DOHH2 (cell line): ENCODE data around the gene NME4.

Experiments
- H3F3A ChIP-seq: fragments of 200-600 bp; sonication (generic), shearing (Covaris generic); 2 replicates; pipeline ENCODE4 v1.6.0; 2016; ENCODE audit warnings: antibody characterized with exemption, mild to moderate bottlenecking; ENCODE audit not compliant: control insufficient read depth, insufficient read depth
- H3K27ac ChIP-seq: fragments of 200-600 bp; sonication (generic); 2 replicates; pipeline ENCODE4 v1.5.1; 2014; ENCODE audit warnings: low read depth, mild to moderate bottlenecking, low read length, moderate library complexity
- H3K27me3 ChIP-seq: fragments of 200-600 bp; sonication (generic); 2 replicates; pipeline ENCODE4 v1.6.1; 2014; ENCODE audit warnings: mild to moderate bottlenecking, low read length, mixed read lengths; ENCODE audit not compliant: control insufficient read depth
- H3K36me3 ChIP-seq: fragments of 200-600 bp; sonication (generic); 2 replicates; pipeline ENCODE4 v1.6.1; 2014; ENCODE audit warnings: mild to moderate bottlenecking, low read length, moderate library complexity, mixed read lengths; ENCODE audit not compliant: control insufficient read depth
- H3K4me1 ChIP-seq: fragments of 200-600 bp; sonication (generic); 2 replicates; pipeline ENCODE4 v1.6.1; 2014; ENCODE audit warnings: mild to moderate bottlenecking, low read length, mixed read lengths; ENCODE audit not compliant: control insufficient read depth
- H3K4me2 ChIP-seq: fragments of 200-600 bp; sonication (generic); 2 replicates; pipeline ENCODE4 v1.6.0; 2014; ENCODE audit warnings: mild to moderate bottlenecking, low read length, moderate library complexity
- H3K4me3 ChIP-seq: fragments of 200-600 bp; sonication (generic); 2 replicates; pipeline ENCODE4 v1.5.1; 2014; ENCODE audit warnings: mild to moderate bottlenecking, low read length, mixed read lengths
- H3K79me2 ChIP-seq: fragments of 200-600 bp; sonication (generic); 2 replicates; pipeline ENCODE4 v1.6.1; 2014; ENCODE audit warnings: mild to moderate bottlenecking, low read length, mixed read lengths; ENCODE audit not compliant: control insufficient read depth
- H3K9me2 ChIP-seq: fragments of 200-600 bp; sonication (generic); replicated peaks from 2 replicates; pipeline ENCODE4 v1.6.1; 2014; ENCODE audit warnings: mild to moderate bottlenecking, low read length, mixed read lengths; ENCODE audit not compliant: control insufficient read depth
- H3K9me3 ChIP-seq: fragments of 200-600 bp; sonication (generic); 2 replicates; pipeline ENCODE4 v1.6.1; 2014; ENCODE audit warnings: antibody characterized with exemption, low read length, mixed read lengths; ENCODE audit not compliant: control insufficient read depth, insufficient read depth
- H4K20me1 ChIP-seq: fragments of 200-600 bp; sonication (generic); 2 replicates; pipeline ENCODE4 v1.6.0; 2014; ENCODE audit warnings: low read depth, mild to moderate bottlenecking, antibody characterized with exemption, low read length, moderate library complexity; ENCODE audit not compliant: control insufficient read depth, insufficient read depth
- EZH2phosphoT487 ChIP-seq: fragments of 200-600 bp; sonication (generic); IDR thresholded peaks from 2 replicates; pipeline ENCODE4 v1.6.1; 2017; ENCODE audit warnings: borderline replicate concordance, mild to moderate bottlenecking, antibody characterized with exemption, low read length, moderate library complexity, mixed read lengths
- TF ChIP-seq, protein P1 (sequence below): fragments of 200-600 bp; sonication (generic); IDR thresholded peaks from one replicate; pipeline ENCODE4 v1.5.1; 2014; ENCODE audit warnings: antibody characterized with exemption, mild to moderate bottlenecking, low read depth, low read length; ENCODE audit not compliant: poor library complexity, severe bottlenecking

NME4 gene

DNA sequence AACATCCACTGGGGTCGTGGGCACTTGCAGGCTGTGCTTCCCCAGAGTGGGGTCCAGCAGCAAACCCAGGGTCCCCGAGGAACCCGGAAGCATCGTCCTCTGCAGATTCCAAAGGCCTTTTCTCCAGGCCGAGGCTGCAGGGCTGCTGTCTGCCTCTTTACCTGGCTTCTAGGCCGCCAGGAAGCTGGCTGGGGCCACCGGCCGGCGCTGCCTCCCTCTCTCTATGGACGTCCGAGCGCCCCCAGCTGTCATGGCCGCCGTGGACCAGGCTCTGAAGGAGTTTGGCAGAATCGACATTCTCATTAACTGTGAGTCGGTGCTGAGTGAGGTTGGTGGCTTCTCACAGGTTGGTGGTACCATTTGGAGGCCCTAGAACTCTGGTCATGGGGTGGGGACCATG, 10.3 kb downstream of the NME4 start:
- Histone ChIP-seq H3F3A (no peaks in the 10 kb centered on the region; the same call in 1 of the 2 replicates), H3K36me3 (no peaks in the 10 kb centered on the region), H3K27ac (no peak overlapping the region), H3K9me2 (no peaks in the 10 kb centered on the region), H4K20me1 (no peaks in the 10 kb centered on the region), H3K4me3 (no peak overlapping the region), H3K27me3 (no peaks in the 10 kb centered on the region), H3K4me2 (no peak overlapping the region), H3K4me1 (0 out of 2 replicates have a peak, but pooled peaks cover 3% of the 10 kb centered on the region), H3K79me2 (no peaks in the 10 kb centered on the region), H3K9me3 (no peaks in the 10 kb centered on the region)
- no peak for TF ChIP-seq EZH2phosphoT487
- TF ChIP-seq, protein P1, sequence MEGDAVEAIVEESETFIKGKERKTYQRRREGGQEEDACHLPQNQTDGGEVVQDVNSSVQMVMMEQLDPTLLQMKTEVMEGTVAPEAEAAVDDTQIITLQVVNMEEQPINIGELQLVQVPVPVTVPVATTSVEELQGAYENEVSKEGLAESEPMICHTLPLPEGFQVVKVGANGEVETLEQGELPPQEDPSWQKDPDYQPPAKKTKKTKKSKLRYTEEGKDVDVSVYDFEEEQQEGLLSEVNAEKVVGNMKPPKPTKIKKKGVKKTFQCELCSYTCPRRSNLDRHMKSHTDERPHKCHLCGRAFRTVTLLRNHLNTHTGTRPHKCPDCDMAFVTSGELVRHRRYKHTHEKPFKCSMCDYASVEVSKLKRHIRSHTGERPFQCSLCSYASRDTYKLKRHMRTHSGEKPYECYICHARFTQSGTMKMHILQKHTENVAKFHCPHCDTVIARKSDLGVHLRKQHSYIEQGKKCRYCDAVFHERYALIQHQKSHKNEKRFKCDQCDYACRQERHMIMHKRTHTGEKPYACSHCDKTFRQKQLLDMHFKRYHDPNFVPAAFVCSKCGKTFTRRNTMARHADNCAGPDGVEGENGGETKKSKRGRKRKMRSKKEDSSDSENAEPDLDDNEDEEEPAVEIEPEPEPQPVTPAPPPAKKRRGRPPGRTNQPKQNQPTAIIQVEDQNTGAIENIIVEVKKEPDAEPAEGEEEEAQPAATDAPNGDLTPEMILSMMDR: no peak

DNA sequence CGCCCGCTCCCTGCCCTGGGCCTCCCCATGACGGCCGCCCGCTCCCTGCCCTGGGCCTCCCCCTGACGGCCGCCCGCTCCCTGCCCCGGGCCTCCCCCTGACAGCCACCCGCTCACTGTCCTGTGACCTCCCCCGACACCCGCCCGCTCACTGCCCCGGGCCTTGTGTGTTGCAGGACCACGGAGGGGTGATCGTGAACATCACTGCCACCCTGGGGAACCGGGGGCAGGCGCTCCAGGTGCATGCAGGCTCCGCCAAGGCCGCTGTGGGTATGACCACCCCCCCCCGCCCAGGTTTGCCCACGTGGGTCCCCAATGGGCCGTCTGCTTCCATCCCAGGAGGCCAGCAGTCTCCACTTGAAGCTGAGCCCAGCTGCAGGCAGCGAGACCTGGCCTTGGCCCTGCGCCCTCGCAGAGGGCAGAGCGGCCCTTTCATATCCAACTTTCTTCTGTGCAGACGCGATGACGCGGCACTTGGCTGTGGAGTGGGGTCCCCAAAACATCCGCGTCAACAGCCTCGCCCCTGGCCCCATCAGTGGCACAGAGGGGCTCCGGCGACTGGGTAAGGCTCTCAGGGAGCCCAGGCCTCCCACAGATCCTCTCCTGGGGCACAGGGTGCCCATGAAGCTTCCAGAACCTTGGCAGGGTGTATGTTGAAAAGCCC, 13.6 kb downstream of the NME4 start:
- Histone ChIP-seq H3K4me1 (no peaks in the 10 kb centered on the region), H3K36me3 (no peaks in the 10 kb centered on the region), H4K20me1 (no peaks in the 10 kb centered on the region), H3F3A (no peaks in the 10 kb centered on the region), H3K9me3 (no peaks in the 10 kb centered on the region), H3K4me2 (no peak overlapping the region), H3K27me3 (no peaks in the 10 kb centered on the region), H3K9me2 (no peaks in the 10 kb centered on the region), H3K27ac (no peak overlapping the region), H3K79me2 (no peaks in the 10 kb centered on the region), H3K4me3 (no peak overlapping the region)
- TF ChIP-seq, protein P1: no peak
- no peak for TF ChIP-seq EZH2phosphoT487

DNA sequence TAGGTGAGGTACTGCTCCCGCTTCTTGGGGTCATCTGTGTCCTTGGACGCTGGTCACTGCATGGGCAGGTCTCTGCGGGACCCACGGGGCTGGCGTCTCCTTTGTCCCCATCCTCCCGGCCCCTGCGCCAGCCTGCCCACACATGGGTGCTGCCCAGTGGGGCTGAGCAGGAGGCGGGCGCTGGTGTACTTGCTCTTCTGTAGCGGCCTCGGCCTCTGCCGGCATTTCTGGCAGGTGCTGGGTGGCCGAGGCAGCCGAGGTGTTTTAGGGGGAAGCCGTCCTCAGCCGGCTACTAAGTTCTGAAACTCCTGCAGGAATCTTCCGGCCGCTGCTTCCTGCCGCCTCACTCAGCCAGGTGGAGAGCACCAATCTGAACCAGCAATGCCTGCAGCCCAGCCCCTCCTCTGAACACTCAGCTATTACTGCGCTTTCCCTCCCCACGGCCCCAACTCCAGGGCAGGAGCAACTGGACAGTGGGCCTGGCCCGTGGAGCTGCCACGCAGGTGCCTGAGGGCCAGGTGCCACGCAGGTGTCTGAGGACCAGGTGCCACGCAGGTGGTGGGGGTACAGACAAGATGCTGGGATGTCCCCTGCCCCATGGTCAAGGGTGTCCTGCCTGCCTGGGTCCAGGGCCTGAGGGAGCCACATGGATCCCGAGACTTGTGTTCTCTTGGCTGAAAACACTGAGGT, 14.7 kb downstream of the NME4 start:
- Histone ChIP-seq H3K4me2 (no peak overlapping the region), H3K27ac (no peak overlapping the region), H3K4me3 (no peak overlapping the region), H3K9me2 (no peaks in the 10 kb centered on the region), H4K20me1 (no peaks in the 10 kb centered on the region), H3K9me3 (no peaks in the 10 kb centered on the region), H3K36me3 (no peaks in the 10 kb centered on the region), H3K27me3 (no peaks in the 10 kb centered on the region), H3F3A (no peaks in the 10 kb centered on the region), H3K4me1 (no peaks in the 10 kb centered on the region), H3K79me2 (no peaks in the 10 kb centered on the region)
- TF ChIP-seq EZH2phosphoT487: no peak
- TF ChIP-seq, protein P1: no peak
